Measurements from ENCODE around the gene TMEM151A.
"Not testable (repeated sequence)": the region's sequence is repeated elsewhere in the genome, so short reads cannot be mapped to it uniquely, and the experiment has no call there.

TMEM151A gene

GRCh38 chr11:66291706-66292542 is at the start of gene TMEM151A:
TSS of gene TMEM151A (plus strand) at chr11:66291894. CDS start at chr11:66292014, 120 bp downstream.
- peak; percentile 24 for DNase-seq

- no peak for DNase-seq
These were observed 49.5 kb upstream of the TMEM151A start for GRCh38 chr11:66242095-66242765.

- peak; percentile 50 for DNase-seq
These were observed 47.7 kb upstream of the TMEM151A start for GRCh38 chr11:66243782-66244535.

GRCh38 chr11:66247295-66247694 is 44.4 kb upstream of the TMEM151A start:
- DNase-seq, result no peak

- DNase-seq, result no peak
These were observed 43.9 kb upstream of the TMEM151A start for GRCh38 chr11:66247801-66248200.

GRCh38 chr11:66248903-66249302 is 42.8 kb upstream of the TMEM151A start:
- no peak for DNase-seq

- DNase-seq, result no peak
These were observed 39.9 kb upstream of the TMEM151A start for GRCh38 chr11:66251809-66252208.

- DNase-seq, result not testable (repeated sequence)
These were observed 38.6 kb upstream of the TMEM151A start for GRCh38 chr11:66253081-66253480.

- DNase-seq, result no peak
These were observed 33.2 kb upstream of the TMEM151A start for GRCh38 chr11:66258473-66258893.

GRCh38 chr11:66259225-66259624 is 32.5 kb upstream of the TMEM151A start:
- no peak for DNase-seq

GRCh38 chr11:66259956-66260355 is 31.7 kb upstream of the TMEM151A start:
- DNase-seq, result no peak

GRCh38 chr11:66261578-66261977 is 30.1 kb upstream of the TMEM151A start:
- no peak for DNase-seq

GRCh38 chr11:66262191-66262590 is 29.5 kb upstream of the TMEM151A start:
- DNase-seq, result no peak

GRCh38 chr11:66262696-66263095 is 29.0 kb upstream of the TMEM151A start:
- no peak for DNase-seq

- no peak for DNase-seq
These were observed 28.5 kb upstream of the TMEM151A start for GRCh38 chr11:66263231-66263630.

- DNase-seq, result no peak
These were observed 27.9 kb upstream of the TMEM151A start for GRCh38 chr11:66263785-66264184.

GRCh38 chr11:66264383-66264782 is 27.3 kb upstream of the TMEM151A start:
- DNase-seq, result no peak

- no peak for DNase-seq
These were observed 26.8 kb upstream of the TMEM151A start for GRCh38 chr11:66264914-66265313.

GRCh38 chr11:66265531-66266377 is 25.9 kb upstream of the TMEM151A start:
- no peak for DNase-seq

GRCh38 chr11:66266378-66267038 is 25.2 kb upstream of the TMEM151A start:
- no peak for DNase-seq

GRCh38 chr11:66267039-66267378 is 24.7 kb upstream of the TMEM151A start:
- no peak for DNase-seq
